ENCODE data around the gene HAUS1. TPM values are rescaled to one million over a fixed set of nuclear protein-coding genes. Genes with fewer than 3 reads are reported as not detected.
"Not testable (repeated sequence)": the region's sequence is repeated elsewhere in the genome, so short reads cannot be mapped to it uniquely, and the experiment has no call there.

HAUS1 gene
- polyA plus RNA-seq, 3 donors = 12.1 to 50.4 (median 34.6) TPM

DNA sequence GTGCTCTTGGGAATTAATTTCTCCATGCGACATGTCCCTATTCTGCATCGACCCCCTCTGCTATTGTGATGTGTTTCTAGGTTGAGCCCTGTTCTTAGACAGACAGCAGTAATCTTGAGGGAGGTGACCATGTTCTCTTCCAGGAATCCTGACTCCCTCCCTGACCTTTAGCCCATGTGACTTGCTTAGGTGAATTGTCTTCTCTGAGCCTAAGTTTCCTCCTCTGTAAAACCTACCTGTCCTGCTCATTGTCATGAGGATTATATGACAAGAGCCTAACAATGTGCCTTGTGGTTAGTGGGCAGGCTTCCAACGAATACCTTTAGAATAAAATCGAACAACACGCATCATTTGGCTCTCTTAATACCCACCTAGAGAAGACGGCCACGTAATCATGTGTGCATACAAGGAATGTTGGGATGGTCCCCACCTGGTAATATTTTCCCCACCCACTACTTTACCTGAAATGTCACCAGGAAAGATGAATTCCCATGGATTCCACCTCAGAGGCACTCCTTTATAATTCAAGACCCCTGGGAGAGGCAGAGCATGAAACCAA is 59.8 kb downstream of the HAUS1 start:
- WGBS (ENCODE audit: insufficient coverage) = 100% methylated on average over 2 of the region's 7 CpGs

DNA sequence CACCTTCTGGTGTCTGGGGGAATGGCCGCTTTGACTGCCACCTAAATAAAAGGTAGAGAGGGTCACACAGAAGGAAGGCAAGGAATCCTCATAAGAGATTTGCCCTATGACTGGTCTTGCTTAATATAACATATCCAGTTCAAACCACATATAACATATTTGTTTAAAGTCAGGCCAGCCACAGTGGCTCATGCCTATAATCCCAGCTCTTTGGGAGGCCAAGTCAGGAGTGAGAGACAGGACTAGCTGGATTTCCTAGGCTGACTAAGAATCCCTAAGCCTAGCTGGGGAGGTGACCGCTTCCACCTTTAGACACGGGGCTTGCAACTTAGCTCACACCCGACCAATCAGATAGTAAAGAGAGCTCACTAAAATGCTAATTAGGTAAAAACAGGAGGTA is 60.3 kb downstream of the HAUS1 start:
- H3K4me3 ChIP-seq (replicated peaks in 1 of 3; ENCODE audit: low read depth in 2 of 3, low read length in 3 of 3); H3K9me3 ChIP-seq (replicated peaks in 1 of 2; ENCODE audit: control insufficient read depth in 1 of 2, insufficient read depth in 1 of 2, low read length in 2 of 2); H3K4me3 Mint-ChIP-seq; intact Hi-C loops (cut with micrococcal nuclease); H2AFZ ChIP-seq (ENCODE audit: insufficient read depth, low read depth, low read length, poor library complexity, severe bottlenecking); H3K36me3 ChIP-seq (replicated peaks in 1 of 2; ENCODE audit: control insufficient read depth in 1 of 2, insufficient read depth in 2 of 2, low read length in 2 of 2); H3K9me3 Mint-ChIP-seq; H3K27me3 ChIP-seq (ENCODE audit: control insufficient read depth in 2 of 2, insufficient read depth in 2 of 2, low read length in 2 of 2); H3K27me3 Mint-ChIP-seq (ENCODE audit: low read depth in 3 of 3); H4K20me1 ChIP-seq (ENCODE audit: insufficient read depth, low read length); H3K9ac ChIP-seq (ENCODE audit: insufficient read depth, low read length, poor library complexity, severe bottlenecking); DNase-seq; H3K79me2 ChIP-seq (ENCODE audit: insufficient read depth, low read length); H3K36me3 Mint-ChIP-seq; H3K27ac ChIP-seq (ENCODE audit: low read depth in 1 of 2, low read length in 2 of 2); H3K4me2 ChIP-seq (replicated peaks; ENCODE audit: extremely low read depth, low read length, poor library complexity, severe bottlenecking); H3K4me1 Mint-ChIP-seq; H3K4me1 ChIP-seq (ENCODE audit: control insufficient read depth in 1 of 2, insufficient read depth in 2 of 2, low read length in 2 of 2): not testable (repeated sequence)
- no CpG with 5 or more reads among the region's 4 CpGs for WGBS (ENCODE audit: insufficient coverage)
- peak overlapping the region in 1 of 7 donors; percentile 42 for H3K27ac Mint-ChIP-seq

More for the DNA sequence above, 59.8 kb downstream of the HAUS1 start:
- Mint-ChIP-seq H3K4me3 (no peak overlapping the region), H3K9me3 (peaks cover 0 to 2% (median 0%) of the 10 kb centered on the region in 7 donors), H3K36me3 (no peaks in the 10 kb centered on the region), H3K27ac (no peak overlapping the region), H3K4me1 (peaks cover 7% of the 10 kb centered on the region), H3K27me3 (ENCODE audit: low read depth in 3 of 3) (peaks cover 0 to 2% (median 0%) of the 10 kb centered on the region in 3 donors)
- Histone ChIP-seq H3K4me3 (replicated peaks in 1 of 3; ENCODE audit: low read depth in 2 of 3, low read length in 3 of 3) (no peak overlapping the region), H3K27ac (ENCODE audit: low read depth in 1 of 2, low read length in 2 of 2) (no peak overlapping the region), H3K9me3 (replicated peaks in 1 of 2; ENCODE audit: control insufficient read depth in 1 of 2, insufficient read depth in 1 of 2, low read length in 2 of 2) (no peaks in the 10 kb centered on the region), H2AFZ (ENCODE audit: insufficient read depth, low read depth, low read length, poor library complexity, severe bottlenecking) (no peak overlapping the region), H4K20me1 (ENCODE audit: insufficient read depth, low read length) (no peaks in the 10 kb centered on the region), H3K4me2 (replicated peaks; ENCODE audit: extremely low read depth, low read length, poor library complexity, severe bottlenecking) (no peak overlapping the region), H3K9ac (ENCODE audit: insufficient read depth, low read length, poor library complexity, severe bottlenecking) (no peak overlapping the region), H3K4me1 (ENCODE audit: control insufficient read depth in 1 of 2, insufficient read depth in 2 of 2, low read length in 2 of 2) (peaks cover 7 to 8% of the 10 kb centered on the region in 2 donors), H3K36me3 (replicated peaks in 1 of 2; ENCODE audit: control insufficient read depth in 1 of 2, insufficient read depth in 2 of 2, low read length in 2 of 2) (no peaks in the 10 kb centered on the region), H3K79me2 (ENCODE audit: insufficient read depth, low read length) (no peaks in the 10 kb centered on the region), H3K27me3 (ENCODE audit: control insufficient read depth in 2 of 2, insufficient read depth in 2 of 2, low read length in 2 of 2) (no peaks in the 10 kb centered on the region)
- TF ChIP-seq, protein P1, sequence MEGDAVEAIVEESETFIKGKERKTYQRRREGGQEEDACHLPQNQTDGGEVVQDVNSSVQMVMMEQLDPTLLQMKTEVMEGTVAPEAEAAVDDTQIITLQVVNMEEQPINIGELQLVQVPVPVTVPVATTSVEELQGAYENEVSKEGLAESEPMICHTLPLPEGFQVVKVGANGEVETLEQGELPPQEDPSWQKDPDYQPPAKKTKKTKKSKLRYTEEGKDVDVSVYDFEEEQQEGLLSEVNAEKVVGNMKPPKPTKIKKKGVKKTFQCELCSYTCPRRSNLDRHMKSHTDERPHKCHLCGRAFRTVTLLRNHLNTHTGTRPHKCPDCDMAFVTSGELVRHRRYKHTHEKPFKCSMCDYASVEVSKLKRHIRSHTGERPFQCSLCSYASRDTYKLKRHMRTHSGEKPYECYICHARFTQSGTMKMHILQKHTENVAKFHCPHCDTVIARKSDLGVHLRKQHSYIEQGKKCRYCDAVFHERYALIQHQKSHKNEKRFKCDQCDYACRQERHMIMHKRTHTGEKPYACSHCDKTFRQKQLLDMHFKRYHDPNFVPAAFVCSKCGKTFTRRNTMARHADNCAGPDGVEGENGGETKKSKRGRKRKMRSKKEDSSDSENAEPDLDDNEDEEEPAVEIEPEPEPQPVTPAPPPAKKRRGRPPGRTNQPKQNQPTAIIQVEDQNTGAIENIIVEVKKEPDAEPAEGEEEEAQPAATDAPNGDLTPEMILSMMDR (IDR thresholded peaks at IDR 0.05) = no peak
- DNase-seq = no peak
- intact Hi-C loops (cut with micrococcal nuclease) = no loop called here

Data from CD14-positive monocyte (primary cell).